Esophagus squamous epithelium (tissue), 5 donors: ENCODE data around the gene ARHGEF28. TPM values are rescaled to one million over a fixed set of nuclear protein-coding genes. Genes with fewer than 3 reads are reported as not detected.
A peak's percentile ranks its signal among the peaks of the same experiment; 100 is the strongest.

ENCODE experiments used
- DNase-seq: peaks from one replicate; lab custom pipeline; 2025; lab: John Stamatoyannopoulos, UW
- H3K27ac ChIP-seq, 4 donors: fragments of 200-600 bp; sonication (generic); one replicate each; pipeline ENCODE4 v1.5.1; 2016 to 2019; ENCODE audit warnings: mild to moderate bottlenecking in 1 of 4
- H3K27me3 ChIP-seq, 4 donors: fragments of 200-600 bp; sonication (generic); 1 replicate in 3 of 4; 2 replicates in 1 of 4; pipeline versions ENCODE4 v1.5.1 to v1.6.0; 2017 to 2021; ENCODE audit warnings: antibody characterized with exemption in 1 of 4
- H3K36me3 ChIP-seq, 3 donors: fragments of 200-600 bp; sonication (generic); one replicate each; pipeline ENCODE4 v1.5.1; 2016 to 2019
- H3K4me1 ChIP-seq, 3 donors: fragments of 200-600 bp; sonication (generic); one replicate each; pipeline ENCODE4 v1.5.1; 2017 to 2019
- H3K4me3 ChIP-seq, 4 donors: fragments of 200-600 bp; sonication (generic); 1 replicate in 3 of 4; 2 replicates in 1 of 4; pipeline ENCODE4 v1.5.1; 2016 to 2019; ENCODE audit warnings: mild to moderate bottlenecking in 2 of 4, moderate library complexity in 1 of 4
- H3K9me3 ChIP-seq, 3 donors: fragments of 200-600 bp; sonication (generic); one replicate each; pipeline ENCODE4 v1.5.1; 2016 to 2019
- POLR2A ChIP-seq, 4 donors: fragments of 450-650 bp; IDR thresholded peaks; one replicate each; pipeline ENCODE4 v1.6.1; 2017; ENCODE audit warnings: antibody characterized with exemption in 4 of 4, mild to moderate bottlenecking in 4 of 4, moderate library complexity in 3 of 4
- WGBS, 2 donors: methylation state at CpG; one replicate each; pipeline ENCODE4 v1.1.5; 2018; 5-methylcytosine and 5-hydroxymethylcytosine counted together
- intact Hi-C: fragments of 100-400 bp; cut with DNase I; formaldehyde crosslinking; loops from one replicate; pipeline ENCODE4 v1.15.0; 2022
- total RNA-seq, 4 donors: library from RNA; depleted of rRNA; stranded (reverse); fragments of >200 nt; gene quantifications; one replicate each; pipeline ENCODE4 v1.1.0, GENCODE V29; 2016
- TF ChIP-seq, protein P1 (sequence below), 6 experiments: fragments of 450-650 bp in 4 of 6; fragments of 200-600 bp in 2 of 6; sonication (generic) in 2 of 6; IDR thresholded peaks; one replicate each; pipeline ENCODE4 v1.5.1; 2016 to 2019; ENCODE audit warnings: antibody characterized with exemption in 6 of 6, mild to moderate bottlenecking in 4 of 6, moderate library complexity in 4 of 6
- donor health status: DM: yes; HTN: yes; CAD: no.

The ARHGEF28 gene
- total RNA-seq, 4 donors from 2014 or later = 9.2 to 34.3 (median 12.7) TPM

DNA sequence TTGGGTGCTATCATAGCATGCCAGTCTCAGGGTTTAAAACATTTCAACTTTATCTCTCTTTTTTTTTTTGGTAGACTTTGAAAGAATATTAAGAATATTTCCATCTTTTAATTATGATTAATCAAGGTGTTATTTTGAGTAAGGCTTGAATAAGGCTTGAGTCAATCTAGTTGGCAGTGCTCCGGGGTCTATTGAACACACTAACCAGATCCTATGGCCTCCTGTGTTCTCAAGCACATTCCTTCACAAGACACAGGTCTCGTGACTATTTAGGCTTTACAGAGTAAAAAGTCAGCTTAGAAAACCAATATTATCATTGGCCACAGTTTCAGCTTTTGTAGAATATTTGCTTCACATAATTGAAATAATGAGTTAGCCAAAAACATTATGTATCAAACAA, 151.2 kb downstream of the ARHGEF28 start:
- 82 to 84% methylated on average over 2 of the region's 2 CpGs for WGBS, 2 donors
- H3K4me3 ChIP-seq = no peak overlapping the region
- H3K27me3 ChIP-seq = no peaks in the 10 kb centered on the region
- no peaks in the 10 kb centered on the region for H3K9me3 ChIP-seq
- no peak for TF ChIP-seq POLR2A (IDR thresholded peaks at IDR 0.05)
- TF ChIP-seq, protein P1, sequence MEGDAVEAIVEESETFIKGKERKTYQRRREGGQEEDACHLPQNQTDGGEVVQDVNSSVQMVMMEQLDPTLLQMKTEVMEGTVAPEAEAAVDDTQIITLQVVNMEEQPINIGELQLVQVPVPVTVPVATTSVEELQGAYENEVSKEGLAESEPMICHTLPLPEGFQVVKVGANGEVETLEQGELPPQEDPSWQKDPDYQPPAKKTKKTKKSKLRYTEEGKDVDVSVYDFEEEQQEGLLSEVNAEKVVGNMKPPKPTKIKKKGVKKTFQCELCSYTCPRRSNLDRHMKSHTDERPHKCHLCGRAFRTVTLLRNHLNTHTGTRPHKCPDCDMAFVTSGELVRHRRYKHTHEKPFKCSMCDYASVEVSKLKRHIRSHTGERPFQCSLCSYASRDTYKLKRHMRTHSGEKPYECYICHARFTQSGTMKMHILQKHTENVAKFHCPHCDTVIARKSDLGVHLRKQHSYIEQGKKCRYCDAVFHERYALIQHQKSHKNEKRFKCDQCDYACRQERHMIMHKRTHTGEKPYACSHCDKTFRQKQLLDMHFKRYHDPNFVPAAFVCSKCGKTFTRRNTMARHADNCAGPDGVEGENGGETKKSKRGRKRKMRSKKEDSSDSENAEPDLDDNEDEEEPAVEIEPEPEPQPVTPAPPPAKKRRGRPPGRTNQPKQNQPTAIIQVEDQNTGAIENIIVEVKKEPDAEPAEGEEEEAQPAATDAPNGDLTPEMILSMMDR (IDR thresholded peaks at IDR 0.05) = no peak
- peaks cover 0 to 34% (median 0%) of the 10 kb centered on the region in 3 donors for H3K36me3 ChIP-seq
- no peak for DNase-seq
- H3K27ac ChIP-seq = no peak overlapping the region
- intact Hi-C loops = no loop called here
- H3K4me1 ChIP-seq = no peaks in the 10 kb centered on the region

DNA sequence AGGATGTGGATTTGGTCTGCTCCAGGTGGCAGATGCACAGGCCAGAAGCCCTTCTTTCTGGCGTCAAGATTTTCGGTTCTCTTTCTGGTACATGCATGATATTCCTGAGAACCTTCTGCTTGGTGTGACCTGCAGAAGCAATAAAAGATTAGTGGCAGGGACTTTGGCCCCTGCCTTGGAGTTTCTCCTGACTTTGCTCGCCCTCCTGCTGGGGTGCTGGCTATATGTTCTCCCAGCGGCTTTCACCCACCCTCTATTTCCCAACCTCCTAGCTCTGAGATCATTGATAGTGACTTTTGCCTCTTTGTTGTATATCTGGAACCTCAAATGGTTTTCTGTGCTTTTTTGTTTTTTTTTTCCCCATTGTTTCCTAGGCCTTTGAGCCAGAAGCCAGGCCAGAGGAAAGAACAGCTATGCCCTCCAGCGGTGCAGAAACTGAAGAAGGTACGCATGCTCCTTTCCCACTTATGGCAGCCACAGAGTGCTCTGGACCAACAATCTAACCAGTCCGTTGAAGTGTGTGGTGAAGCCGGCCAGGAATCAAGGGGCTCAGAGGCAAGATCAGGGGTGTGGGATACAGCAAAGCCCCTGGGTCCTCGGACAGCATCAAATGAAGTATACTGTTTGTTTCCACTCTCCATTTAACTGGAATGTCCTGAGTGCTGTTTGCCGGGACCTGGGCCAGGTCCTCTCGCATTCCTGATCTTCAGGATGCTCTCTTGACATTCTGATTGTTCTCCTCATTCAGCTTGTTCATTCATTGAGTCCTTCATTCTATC, 154.5 kb downstream of the ARHGEF28 start:
- WGBS, 2 donors = 76 to 88% methylated on average over 10 to 11 of the region's 11 CpGs
- no peak for DNase-seq
- Histone ChIP-seq H3K27ac (no peak overlapping the region), H3K4me3 (no peak overlapping the region), H3K4me1 (peaks cover 0 to 3% (median 0%) of the 10 kb centered on the region in 3 donors), H3K27me3 (no peaks in the 10 kb centered on the region), H3K36me3 (peaks cover 0 to 38% (median 0%) of the 10 kb centered on the region in 3 donors), H3K9me3 (no peaks in the 10 kb centered on the region)
- TF ChIP-seq, protein P1 (IDR thresholded peaks at IDR 0.05) = no peak
- no peak for TF ChIP-seq POLR2A (IDR thresholded peaks at IDR 0.05)
- intact Hi-C loops = no loop called here

DNA sequence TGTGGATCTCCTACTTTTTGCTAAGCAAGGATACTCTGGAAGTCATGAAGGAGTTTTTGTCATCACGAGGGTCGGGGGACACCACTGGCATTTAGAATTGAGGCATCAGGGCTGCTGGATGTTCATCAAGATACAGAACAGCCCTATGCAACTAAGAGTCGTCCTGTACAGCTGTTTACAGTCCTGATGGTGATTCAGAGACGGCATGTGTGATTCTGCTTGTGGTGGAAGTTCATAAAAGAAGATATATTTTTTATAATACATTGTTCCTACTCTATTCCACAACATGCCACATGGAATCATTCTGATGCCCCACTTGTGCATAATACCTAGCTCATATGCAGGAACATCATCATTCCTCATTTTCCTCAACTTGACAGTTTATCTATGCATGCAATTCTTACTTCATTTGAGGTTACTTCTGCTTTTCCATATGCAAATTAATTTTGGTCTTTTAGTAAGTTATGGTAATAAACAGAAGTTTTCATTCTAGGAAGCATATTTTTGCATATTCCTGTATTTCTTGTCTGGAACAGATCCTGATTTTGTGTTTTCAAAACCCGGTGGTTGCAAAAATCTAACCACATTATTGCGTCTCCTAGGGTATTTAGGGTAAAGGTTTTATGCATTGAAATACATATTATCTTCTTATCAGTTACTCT, 155.2 kb downstream of the ARHGEF28 start:
- Histone ChIP-seq H3K27me3 (no peaks in the 10 kb centered on the region), H3K27ac (no peak overlapping the region), H3K4me3 (no peak overlapping the region), H3K36me3 (peaks cover 0 to 37% (median 0%) of the 10 kb centered on the region in 3 donors), H3K4me1 (peaks cover 0 to 10% (median 0%) of the 10 kb centered on the region in 3 donors), H3K9me3 (no peaks in the 10 kb centered on the region)
- WGBS, 2 donors = 75 to 84% methylated on average over 5 to 6 of the region's 6 CpGs
- DNase-seq = no peak
- intact Hi-C loops = no loop called here
- no peak for TF ChIP-seq POLR2A (IDR thresholded peaks at IDR 0.05)
- TF ChIP-seq, protein P1 (IDR thresholded peaks at IDR 0.05) = no peak

DNA sequence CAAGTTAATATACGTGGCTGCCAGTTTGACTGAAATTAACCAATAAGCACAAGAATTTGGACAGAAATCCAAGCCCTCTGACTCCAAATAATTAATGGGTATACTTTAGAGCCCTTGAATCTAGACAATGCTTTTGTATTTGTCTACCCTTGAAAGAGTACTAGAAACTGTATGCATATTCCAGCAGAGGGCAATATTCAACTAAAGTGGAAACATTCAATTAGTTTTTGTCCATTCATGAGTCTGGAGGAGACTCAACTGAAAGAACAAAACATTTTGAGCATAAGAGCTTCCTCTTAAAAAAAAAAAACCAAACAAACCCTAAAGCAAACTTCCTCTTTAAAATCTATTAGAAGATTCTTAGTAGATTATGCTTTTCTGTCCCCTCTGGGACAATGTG, 157.8 kb downstream of the ARHGEF28 start:
- Histone ChIP-seq H3K4me1 (peaks cover 0 to 20% (median 5%) of the 10 kb centered on the region in 3 donors), H3K9me3 (no peaks in the 10 kb centered on the region), H3K36me3 (peaks cover 0 to 14% (median 0%) of the 10 kb centered on the region in 3 donors), H3K27me3 (no peaks in the 10 kb centered on the region), H3K27ac (no peak overlapping the region), H3K4me3 (no peak overlapping the region)
- intact Hi-C loops = no loop called here
- DNase-seq = no peak
- WGBS, 2 donors = 50 to 69% methylated on average over 1 of the region's 1 CpG
- TF ChIP-seq POLR2A (IDR thresholded peaks at IDR 0.05) = no peak
- TF ChIP-seq, protein P1 (IDR thresholded peaks at IDR 0.05) = peak in 4 of 6 experiments; percentile 12 to 44 (median 28)
